ENCODE results near the gene F2R.
"Not testable (repeated sequence)": the region's sequence is repeated elsewhere in the genome, so short reads cannot be mapped to it uniquely, and the experiment has no call there.

F2R gene

DNA sequence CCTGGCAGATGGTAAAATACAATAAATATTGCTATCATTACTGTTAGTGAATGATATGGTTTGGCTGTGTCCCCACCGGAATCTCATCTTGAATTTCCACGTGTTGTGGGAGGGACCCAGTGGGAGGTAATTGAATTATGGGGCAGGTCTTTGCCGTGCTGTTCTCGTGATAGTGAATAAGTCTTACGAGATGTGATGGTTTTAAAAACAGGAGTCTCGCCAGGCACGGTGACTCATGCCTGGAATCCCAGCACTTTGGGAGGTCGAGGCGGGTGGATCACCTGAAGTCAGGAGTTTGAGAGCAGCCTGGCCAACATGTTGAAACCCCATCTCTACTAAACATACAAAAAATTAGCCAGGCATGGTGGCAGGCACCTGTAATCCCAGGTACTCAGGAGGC, 45.2 kb downstream of the F2R start:
- not testable (repeated sequence) for DNase-seq

DNA sequence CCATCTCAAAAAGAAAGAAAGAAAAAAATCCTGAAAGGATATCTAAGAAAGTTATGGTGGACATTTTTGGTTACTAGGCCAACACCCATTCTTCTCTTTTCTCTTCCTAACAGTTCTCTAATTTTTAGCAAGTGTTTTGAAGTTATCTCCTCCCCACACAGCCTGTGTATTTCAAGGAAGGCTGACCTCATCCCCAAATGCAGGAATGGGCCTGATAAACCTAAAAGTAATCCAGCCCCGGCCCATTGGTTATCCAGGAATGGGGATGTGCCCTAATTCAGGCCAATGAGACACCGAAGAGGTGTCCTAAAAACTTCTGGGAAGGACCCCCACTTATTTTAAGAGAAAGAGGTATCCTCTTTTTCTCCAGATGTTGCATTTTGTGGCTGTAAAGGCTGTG, 46.6 kb downstream of the F2R start:
- DNase-seq: no peak

DNA sequence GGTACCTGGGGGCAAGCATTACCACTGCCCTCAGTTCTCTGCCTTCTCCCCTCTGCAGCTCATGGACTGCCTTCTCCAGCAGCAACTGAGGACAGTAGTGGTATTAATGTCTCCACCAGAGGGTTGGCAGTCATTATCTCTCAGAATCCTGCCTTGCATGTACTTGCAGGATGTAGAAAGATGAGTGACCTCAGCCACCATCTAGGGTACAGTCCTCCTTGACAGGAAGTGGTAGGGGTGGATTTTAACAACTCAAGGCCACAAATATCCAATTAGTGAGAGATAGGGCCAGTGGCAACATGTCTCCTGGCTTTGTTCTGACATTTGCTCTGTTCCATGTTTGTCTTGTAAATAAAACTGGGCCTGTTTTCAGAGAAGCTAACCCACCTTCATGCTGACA, 47.2 kb downstream of the F2R start:
- peak; percentile 29 for DNase-seq

DNA sequence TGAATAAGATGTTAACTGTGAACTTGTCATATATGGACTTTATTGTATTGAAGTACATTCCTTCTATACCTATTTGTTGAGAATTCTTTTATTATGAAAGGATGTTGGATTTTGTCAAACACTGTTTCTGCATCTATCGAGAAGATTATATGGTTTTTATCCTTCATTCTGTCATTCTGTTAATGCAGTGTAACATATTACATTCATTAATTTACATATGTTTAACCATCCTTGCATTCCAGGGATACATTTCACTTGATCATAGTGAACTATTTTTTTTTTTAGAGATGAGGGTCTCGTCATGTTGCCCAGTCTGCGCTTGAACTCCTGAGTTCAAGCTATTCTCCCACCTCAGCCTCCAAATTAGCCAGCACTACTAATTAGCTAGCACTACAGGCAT, 48.4 kb downstream of the F2R start:
- no peak for DNase-seq

DNA sequence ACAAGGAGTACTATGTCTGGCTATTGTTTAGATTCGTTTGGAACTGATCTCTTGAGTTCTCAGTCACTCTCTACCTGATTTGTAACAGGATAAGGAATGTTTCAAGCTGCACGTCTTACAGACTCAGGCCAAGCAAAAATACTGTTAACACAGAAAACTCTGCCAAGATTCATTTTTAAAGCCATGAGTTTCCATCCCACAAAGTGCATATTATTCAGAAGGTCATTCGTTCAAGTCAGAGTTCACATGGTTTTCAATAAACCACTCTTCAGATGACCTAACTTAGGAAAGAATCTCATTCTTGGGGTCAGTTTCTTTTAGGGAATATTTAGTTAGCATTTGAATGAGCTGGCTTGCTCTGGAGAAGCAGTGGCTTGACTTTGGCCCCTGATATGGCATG, 49.3 kb downstream of the F2R start:
- DNase-seq: no peak

DNA sequence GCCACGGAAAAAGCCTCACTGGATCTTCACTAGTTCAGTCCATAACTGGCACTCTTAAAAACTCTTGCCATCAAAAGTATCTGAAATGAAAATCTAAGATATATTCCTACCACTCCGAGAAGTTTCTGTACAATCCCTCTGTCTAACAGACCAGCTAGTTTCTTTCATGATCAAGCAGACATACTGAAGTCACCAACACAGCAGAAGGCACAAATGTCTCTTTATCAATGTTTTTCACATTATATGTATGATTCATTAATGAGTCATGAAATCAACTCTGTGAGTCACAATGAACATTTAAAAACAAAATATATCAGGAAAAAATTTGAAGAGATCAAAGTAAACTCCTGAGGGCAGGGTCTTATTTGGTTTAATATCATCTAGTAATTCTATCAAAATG, 50.8 kb downstream of the F2R start:
- peak; percentile 12 for DNase-seq

DNA sequence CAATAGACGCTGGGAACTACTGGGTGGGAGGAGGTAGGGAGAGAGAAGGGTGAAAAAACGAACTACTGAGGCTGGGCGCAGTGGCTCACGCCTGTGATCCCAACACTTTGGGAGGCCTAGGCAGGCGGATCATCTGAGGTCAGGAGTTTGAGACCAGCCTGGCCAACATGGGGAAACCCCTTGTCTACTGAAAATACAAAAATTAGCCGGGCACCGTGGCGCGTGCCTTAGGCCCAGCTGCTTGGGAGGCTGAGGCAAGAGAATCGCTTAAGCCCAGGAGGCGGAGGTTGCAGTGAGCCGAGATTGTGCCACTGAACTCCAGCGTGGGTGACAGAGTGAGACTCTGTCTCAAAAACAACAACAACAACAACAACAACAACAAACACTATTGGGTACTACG, 55.1 kb downstream of the F2R start:
- DNase-seq: not testable (repeated sequence)

DNA sequence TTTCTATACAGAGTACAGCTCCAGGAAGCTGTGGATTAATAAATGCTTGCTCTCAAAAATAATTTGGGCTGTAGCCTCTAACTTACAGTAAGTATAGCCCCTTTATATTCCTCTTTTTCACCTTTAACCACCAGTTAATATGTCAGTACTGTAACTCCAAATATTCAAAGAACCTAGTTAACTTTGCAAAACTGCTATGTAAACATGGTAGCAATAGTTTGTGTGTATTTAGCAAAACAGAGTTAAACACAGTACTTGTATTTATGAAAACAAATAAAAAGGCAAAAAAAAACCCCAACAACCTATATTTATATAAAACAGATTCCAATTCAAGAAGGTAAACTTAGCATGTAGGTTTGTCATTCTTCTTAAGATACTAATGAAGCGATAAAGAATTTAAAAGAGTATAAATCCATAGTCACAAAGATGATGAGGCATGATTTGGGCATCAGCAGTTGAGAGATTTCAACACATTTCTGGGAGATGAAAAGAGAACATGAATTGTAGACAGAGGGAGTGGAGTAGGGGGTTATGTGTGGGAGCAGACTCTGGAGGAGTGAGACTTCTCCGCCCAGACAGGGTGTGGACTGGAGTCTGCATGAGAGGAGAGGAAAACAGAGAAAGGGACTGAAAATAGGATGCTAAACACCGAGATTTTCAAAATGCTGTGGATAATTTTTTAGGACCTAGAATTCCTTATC, 55.9 kb downstream of the F2R start:
- DNase-seq: no peak

DNA sequence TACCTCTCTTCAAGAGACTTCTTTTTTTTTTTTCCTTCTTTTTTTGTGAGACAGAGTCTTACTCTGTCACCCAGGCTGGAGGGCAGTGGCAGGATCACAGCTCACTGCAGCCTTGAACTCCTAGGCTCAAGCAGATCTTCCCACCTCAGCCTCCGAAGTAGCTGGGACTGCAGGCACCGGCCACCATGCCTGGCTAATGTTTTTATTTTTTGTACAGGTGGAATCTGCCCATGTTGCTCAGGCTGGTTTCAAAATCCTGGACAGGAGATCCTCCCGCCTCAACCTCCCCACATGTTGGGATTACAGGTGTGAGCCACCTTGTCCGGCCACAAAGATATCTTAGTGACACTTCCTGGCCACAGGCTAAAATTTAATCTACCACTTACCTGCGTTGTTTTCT, 60.0 kb downstream of the F2R start:
- no peak for DNase-seq

DNA sequence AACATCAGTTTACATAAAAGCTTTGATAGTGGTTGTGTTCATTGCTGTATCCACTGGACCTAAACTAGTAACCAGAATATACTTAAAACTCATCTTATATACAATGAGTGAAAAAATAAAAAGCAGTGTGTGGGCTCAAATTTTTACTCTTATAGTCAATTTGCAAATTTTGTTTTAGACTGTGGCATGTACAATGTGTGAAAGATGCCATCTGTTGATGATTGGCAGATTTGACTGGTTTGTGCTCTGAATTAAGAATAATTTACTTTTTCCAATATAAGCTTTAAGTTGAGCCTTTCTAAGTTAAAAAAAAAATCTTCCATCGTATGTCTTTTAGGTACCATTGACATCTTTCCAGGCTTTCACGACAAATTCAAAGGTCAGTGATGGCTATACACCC, 60.5 kb downstream of the F2R start:
- DNase-seq: no peak

DNA sequence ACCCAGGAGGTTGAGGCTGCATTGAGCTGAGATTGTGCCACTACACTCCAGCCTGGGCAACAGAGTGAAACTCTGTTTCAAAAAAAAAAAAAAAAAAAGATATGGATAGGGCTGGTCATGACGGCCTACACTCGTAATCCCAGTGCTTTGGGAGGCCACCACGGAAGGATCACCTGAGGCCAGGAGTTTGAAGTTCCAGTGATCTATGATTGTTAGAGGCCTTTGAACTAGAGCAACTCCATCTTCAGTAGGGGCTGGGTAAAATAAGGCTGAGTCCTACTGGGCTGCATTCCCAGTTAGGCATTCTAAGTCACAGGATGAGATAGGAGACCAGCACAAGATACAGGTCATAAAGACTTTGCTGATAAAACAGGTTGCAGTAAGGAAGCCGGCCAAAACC, 64.7 kb downstream of the F2R start:
- DNase-seq: not testable (repeated sequence)

DNA sequence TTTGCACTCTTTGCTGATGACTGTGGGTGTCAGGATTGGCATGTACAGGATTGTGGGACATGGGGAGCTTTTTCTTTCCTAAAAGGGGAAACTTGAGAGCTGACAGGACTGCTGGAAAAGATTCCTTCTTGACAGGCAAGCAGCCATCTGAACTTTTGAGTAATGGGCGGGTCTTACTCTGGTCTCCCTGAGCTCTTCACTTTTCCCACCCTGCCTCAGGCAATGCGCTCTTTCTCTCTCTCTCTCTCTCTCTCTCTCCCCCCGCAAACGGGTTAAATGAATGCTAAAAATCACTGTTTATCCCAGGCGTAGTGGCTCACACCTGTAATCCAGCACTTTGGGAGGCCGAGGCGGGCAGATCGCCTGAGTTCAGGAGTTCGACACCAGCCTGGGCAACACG, 65.8 kb downstream of the F2R start:
- no peak for DNase-seq

DNA sequence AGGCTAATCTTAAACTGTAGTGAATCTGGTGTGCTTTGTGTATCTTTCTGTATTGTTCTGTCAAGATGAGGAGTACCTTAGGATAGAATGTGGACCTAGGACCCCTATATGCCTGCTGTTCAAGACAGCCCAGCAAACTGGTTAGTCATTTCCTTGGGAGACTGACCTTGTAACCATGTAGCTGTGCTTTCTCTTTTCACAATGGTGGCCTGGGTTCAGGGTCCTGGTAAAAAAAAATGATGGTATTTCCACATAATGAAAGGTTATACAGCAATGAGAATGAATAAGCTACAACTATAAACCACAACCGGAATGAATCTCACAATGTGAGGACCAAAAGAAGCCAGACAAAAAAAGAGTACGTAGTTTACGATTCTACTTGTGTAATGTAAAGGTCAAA, 66.5 kb downstream of the F2R start:
- no peak for DNase-seq

All from CD4-positive, alpha-beta T cell treated with Interleukin-4 for 4 hours (primary cell).